B cell (primary cell): ENCODE measurements around the gene MGAT5.

Source experiments
- EZH2 ChIP-seq: IDR thresholded peaks from 2 replicates; pipeline ENCODE4 v1.6.1; 2012; ENCODE audit warnings: borderline replicate concordance, low read depth, mild to moderate bottlenecking, moderate library complexity, low read length; ENCODE audit not compliant: insufficient read depth, poor library complexity, severe bottlenecking
- TF ChIP-seq, protein P1 (sequence below): fragments of 200-600 bp; IDR thresholded peaks from one replicate; pipeline ENCODE4 v1.8.0; 2022; ENCODE audit warnings: antibody characterized with exemption, mild to moderate bottlenecking

DNA sequence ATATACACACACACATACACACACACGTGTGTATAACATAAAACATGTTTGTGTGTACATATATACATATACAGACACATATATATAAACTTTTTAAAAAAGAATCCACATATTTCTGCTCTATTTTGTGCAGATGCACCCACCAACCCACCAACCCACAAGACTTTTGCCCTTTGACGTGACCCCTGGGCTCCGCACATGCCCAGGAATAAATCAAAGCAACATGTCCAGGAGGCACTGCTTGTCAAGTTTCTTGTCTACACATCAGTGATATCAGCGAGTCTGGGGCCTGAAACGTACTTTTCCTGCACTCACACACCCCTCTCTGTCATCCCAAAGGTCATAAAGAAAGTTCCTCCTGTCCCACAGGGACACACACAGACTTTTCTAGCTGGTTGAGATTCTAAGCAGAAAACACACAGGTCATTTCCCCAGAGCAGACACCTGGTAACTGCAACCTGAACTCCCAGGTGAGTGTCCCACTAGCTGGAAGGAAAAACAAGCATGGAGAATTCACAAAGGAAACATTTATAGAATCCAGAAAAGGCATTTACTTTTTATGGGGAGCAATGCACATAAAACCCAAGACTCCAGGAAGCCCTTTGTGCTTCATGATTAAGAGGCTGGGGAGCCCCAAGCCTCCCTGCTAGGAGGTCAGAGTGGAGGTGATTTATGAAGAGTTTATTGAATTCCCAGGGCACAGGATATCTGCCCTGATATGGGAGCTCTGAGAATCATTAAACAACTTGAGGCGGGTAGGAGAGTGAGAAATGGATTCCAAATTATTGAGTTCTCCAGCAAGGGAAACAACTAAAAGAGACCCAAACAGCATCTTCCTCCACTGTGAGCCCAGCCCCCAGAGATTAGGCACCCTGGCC, 211.6 kb downstream of the MGAT5 start:
- TF ChIP-seq, protein P1, sequence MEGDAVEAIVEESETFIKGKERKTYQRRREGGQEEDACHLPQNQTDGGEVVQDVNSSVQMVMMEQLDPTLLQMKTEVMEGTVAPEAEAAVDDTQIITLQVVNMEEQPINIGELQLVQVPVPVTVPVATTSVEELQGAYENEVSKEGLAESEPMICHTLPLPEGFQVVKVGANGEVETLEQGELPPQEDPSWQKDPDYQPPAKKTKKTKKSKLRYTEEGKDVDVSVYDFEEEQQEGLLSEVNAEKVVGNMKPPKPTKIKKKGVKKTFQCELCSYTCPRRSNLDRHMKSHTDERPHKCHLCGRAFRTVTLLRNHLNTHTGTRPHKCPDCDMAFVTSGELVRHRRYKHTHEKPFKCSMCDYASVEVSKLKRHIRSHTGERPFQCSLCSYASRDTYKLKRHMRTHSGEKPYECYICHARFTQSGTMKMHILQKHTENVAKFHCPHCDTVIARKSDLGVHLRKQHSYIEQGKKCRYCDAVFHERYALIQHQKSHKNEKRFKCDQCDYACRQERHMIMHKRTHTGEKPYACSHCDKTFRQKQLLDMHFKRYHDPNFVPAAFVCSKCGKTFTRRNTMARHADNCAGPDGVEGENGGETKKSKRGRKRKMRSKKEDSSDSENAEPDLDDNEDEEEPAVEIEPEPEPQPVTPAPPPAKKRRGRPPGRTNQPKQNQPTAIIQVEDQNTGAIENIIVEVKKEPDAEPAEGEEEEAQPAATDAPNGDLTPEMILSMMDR, result no peak
- no peak for TF ChIP-seq EZH2
